Measurements from ENCODE around the gene ACOX1.

ACOX1 gene

DNA sequence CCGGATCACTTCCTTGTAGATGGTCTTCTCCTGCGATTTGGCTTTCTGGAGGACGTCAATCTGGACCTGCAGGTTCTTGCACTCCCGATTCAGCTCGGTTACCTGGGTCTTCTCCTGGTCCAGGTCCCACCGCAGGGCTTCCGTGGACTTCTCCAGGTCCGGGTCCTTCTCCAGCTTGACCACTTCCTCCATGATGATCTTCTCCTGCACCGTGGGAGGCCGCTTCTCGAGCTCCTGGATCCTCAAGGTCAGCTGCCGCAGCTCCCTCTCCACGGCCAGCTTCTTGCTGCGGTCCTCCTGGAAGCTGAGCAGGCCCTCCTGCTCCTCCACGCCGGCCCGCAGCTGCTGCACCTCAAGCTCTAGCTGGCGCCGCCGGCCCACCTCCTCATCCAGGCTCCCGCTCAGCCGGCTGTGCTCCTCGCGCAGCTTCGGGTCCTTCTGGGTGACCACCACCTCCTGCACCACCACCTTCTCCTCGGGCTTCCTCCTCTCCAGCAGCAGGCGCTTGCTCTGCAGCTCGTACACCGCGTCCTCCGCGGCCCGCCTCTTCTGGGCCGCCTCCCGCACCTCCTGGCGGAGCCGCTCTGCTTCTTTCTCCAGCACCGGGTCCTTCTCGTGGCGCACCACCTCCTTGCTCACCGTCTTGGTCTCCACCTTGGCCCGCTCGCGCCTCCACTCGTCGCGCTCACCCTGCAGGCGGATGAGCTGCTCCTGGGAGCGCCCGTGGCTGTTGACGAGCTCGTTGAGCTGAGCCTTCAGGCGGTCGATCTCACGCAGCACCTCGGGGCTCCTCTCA lies 29.9 kb upstream of the ACOX1 start:
- DNase-seq (ENCODE audit: low read depth, low spot score), result no peak

DNA sequence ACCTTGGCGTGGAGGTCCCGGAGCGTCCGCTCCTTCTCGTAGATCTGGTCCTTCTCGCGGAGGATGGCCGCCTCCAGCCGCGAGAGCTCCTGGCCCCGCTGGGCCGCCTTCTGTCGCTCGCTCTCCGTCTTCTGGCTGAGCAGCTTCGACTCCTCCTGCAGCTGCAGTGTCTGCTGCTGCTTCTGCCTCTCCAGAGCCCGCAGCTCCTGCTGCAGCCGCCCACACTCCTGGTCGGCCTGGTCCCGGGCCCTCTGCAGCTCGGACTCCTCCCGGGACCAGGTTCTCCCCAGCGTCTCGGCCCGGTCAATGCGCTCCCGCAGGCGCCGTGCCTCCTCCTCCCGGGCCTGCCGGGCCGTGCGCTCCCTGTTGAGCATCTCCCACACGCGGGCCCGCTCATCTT lies 29.2 kb upstream of the ACOX1 start:
- DNase-seq (ENCODE audit: low read depth, low spot score), result no peak

DNA sequence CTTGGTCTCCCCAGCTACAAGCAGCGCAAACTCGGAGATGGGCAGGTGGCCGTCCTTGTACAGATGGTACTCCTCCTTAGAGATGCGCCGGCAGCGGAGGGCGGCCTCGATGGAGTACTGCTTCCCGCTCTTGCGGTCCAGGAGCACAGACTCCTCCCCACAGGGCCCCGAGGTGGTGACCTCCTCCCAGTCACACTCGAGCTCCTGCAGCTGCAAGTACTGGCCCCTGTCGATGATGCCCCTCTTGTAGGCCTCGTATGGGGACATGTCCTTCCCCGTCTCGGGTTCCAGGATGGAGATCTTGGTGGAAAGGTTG lies 28.8 kb upstream of the ACOX1 start:
- DNase-seq (ENCODE audit: low read depth, low spot score), result no peak

DNA sequence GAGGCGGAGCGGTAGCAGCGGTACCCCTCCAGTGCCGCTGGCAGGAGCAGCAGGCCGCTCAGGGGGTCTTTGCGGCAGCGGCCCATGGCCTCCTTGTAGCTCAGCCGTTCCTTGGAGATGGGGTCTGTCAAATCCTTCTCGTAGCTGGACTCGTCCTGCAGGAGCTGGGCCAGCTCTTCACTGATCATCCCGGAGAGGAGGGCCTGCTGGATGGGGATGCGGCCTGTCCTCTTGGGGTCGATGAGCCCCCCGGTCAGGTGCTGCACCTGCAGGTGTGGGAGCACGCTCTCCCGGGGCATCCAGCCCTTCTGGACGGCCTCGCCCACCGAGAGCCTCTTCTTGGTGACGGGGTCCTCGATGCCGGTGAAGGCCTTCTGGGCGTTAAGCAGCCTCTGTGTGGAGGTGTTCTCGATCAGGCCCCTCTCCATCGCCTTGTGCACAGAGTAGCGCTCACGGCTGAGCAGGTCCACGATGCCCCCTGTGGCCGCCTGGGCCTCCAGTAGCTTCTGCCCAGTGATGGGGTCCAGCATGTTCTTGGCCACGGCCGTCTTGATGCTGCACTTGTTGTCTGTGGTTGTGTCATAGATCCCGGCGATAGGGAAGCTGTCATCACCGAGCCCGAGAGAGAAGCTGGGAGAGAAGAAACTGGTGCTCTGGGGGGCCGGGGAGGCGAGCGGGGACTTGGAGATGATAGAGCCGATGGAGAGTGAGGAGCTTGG lies 28.3 kb upstream of the ACOX1 start:
- no peak for DNase-seq (ENCODE audit: low read depth, low spot score)

DNA sequence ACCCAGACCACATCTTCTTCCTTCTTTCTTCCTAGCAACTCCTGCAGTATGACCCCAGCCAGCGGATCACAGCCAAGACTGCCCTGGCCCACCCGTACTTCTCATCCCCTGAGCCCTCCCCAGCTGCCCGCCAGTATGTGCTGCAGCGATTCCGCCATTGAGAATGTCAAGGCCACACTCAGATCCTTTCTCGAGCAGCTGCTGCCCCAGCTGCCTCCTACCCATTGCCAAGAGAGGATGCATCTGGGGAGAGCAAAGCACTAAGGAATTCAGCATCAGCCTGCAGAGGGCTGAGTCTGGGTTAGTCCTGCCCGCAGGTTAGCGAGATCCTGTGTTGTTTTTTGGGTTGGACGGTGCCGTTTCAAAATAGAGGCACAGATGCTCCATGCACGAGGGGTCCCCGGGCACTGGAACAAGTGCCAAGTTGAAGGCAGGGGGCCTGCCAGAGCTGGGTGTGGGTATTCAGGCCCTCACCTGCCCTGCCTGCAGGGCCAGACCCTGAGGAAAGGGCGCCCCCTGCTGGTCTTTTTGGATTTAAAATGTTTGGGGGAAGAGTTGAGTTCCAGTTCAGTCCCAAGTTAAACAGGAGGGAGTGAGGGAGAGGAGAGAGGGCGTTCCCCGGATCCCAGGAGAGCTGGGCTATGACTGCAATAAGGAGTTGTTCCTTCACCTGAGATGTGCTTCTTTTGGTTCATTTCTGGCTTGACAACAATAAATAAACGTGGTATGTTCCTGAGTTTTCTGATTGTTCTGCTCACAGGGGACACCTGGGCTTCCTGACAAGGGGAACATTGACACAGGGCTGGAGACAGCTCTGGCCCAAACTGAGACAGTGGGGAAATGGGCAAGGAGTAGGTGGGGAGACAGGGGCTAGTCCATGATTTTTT lies 26.5 kb upstream of the ACOX1 start:
- DNase-seq (ENCODE audit: low read depth, low spot score), result peak; percentile 51

DNA sequence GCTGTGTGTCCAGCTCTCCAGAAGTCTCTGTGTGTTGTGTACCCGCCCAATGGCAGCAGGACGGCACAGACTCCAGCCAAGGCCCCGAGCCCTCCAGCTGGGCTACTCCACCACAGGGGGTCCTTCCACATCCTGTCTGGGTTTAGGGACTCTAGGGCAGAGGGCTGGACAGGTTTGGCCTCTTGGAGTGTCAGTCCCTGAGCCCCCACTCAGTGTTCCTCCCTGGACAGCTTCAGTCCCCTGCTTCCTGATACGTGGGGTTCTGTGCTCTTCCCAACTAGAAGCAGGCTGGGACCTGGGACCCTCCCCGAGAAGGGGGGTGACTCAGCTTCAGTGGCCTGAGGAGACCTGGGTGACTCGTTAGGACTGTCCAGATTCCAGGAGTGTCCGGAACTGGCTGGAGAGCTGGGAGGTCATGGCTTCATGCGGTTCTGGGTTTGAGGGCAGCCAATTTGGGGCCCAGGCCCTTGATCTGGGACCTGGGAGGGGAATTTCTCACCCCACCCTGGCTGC lies 25.8 kb upstream of the ACOX1 start:
- DNase-seq (ENCODE audit: low read depth, low spot score), result no peak

DNA sequence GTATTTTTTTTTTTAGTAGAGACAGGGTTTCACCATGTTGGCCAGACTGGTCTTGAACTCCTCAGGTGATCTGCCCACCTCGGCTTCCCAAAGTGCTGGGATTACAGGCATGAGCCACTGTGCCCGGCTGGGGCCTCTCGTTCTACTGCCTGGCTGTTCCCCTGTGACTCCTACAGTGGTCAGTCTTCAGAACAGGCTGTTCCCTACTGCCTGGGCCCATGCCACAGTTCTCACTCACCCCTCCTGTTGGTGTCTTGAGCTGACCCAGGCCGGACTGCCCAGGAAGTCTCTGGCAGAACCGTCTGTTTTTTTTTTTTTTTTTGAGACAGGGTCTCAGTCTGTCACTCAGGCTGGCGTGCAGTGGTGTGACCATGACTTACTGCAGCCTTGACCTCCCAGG lies 24.9 kb upstream of the ACOX1 start:
- no peak for DNase-seq (ENCODE audit: low read depth, low spot score)

DNA sequence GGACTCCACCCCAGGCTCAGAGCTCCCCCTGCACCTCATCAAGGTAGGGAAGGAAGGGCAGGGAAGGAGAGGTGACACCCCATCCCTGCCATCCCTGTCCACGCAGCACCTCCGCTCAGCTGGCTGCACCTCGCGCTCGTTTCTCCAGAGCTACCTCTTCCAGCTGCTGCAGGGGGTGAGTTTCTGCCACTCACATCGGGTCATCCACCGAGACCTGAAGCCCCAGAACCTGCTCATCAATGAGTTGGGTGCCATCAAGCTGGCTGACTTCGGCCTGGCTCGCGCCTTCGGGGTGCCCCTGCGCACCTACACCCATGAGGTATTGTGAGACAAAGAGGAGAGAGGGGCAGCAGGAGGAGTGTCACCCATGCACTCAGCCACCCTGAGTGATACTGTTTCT lies 23.1 kb upstream of the ACOX1 start:
- no peak for DNase-seq (ENCODE audit: low read depth, low spot score)

DNA sequence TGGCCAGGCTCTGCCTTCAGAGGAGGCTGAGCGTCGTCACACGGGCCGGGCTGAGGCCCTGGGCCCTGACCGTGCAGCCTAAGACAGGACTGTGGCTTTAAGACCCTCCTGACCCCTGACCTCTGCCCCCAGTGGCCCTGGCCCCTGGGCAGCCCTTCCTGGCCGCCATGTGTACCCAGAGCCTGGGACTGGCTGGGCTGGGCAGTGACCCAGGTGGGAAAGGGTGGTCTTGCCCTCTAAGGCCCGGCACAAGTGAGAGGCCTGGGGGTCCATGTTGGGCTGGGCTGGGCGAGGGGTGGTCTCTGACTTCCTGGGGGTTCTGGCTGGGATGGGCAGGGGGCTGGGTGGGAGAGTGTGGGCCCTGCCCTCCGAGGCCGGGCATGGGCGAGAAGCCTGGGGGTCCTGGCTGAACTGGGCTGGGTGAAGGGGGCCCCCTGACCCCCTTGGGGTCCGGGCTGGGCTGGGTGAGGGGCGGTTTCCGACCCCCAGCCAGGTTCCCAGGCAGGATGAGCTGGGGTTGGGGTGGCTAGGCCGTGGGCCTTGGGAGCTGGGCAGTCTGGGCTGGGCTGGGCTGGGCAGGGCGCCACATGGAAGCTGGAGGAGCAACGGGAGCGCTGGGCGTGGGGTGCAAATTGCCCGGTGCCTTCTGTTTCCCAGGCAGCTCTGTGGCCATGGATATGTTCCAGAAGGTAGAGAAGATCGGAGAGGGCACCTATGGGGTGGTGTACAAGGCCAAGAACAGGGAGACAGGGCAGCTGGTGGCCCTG lies 22.0 kb upstream of the ACOX1 start, which contains the start of gene CDK3:
CDK3 (plus strand) TSS at position 101 of the 767 bp plus-strand sequence; CDS start at position 672, 571 bp downstream.
- no peak for DNase-seq (ENCODE audit: low read depth, low spot score)

DNA sequence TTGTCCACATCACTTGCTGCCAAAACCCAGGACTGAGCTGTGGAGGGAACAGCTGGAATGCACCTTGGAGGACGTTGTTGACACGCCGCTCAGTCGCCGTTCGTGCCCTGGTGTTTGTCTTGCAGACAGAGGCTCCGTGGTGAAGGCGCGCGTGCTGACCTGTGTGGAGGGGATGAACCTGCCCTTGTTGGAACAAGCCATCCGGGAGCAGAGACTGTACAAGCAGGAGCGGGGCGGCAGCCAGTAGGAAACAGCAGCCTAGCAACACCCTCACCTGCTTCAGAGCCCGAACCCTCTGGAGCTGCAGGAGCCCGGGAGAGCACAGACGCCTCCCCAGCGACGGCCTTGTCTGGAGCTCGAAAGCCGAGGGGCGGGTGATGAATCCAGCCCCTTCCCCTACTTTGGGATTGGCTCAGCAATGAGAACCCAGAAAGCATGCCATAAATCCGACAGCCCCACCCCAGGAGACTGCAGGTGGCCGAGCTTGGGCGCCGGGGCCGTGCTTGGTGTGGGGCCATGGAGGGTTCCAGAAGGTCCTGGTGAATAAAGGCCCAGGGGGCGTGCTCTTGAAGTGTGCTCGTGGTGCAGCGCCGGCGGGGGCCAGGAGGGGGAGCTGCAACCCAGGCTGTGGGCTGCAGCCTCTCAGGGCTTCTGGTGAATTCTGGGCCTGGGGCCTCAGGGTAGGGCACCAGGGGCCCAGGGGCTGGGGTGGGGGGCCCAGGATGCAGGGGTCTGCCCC lies 21.2 kb upstream of the ACOX1 start:
- DNase-seq (ENCODE audit: low read depth, low spot score), result no peak

DNA sequence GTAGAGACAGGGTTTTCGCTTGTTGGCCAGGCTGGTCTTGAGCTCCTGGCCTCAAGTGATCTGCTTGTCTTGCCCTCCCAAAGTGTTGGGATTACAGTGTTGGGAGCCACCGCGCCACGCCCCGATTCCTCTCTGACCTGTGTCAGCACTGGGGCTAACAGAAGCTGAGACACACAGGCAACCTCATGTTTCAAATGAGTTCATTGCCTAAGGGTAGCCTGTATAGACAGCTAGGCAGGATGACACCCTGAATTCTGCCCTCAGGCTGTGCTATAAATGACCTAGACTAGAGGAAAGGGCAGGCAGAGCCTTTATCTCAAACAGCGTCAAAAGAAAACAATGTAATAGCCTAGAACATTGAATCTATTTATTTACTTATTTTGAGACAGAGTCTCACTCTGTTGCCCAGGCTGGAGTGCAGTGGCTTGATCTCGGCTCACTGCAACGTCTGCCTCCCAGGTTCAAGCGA lies 19.4 kb upstream of the ACOX1 start:
- no peak for DNase-seq (ENCODE audit: low read depth, low spot score)

DNA sequence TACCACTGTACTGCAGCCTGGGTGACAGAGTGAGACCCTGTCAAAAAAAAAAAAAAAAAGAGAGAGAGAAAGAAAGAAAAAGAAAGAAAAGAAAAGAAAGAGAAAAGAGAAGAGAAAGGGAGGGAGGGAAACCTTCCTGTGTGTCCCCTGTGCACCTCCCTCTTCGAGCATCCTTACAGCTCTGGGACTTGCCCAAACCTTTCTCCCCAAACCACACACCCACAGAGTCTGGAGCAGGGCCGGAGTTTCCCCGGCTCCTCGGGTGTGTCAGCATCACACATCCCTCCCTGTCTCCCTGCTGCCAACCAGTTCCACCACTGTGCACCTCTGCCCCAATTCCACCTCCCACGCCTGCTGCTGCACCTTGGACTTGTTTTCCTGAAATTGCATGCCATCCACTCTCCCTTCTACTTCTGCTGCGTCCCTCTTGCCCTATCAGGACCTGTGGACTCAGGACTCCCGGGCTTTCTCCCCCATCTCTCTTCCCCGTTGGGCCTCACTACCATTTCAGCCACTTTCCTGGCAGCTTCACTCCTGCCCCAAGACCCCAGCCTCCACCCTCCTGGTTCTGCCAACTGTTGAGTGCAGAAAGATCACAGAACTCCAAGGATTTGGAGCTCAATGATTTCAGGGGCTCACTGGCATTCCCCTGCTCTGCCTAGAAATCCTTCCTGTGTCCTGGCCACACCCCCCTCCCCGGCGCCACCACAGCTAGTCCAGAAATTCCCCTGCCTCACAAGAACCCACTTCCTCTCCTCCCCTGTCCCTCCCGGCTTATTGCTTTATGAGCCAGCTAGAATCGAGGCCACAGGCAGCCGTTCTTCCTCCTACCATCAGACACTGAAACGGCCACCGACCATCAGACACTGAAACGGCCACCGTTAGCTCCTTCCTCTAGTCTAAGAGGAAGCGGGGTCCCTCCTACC lies 18.0 kb upstream of the ACOX1 start:
- DNase-seq (ENCODE audit: low read depth, low spot score), result no peak

DNA sequence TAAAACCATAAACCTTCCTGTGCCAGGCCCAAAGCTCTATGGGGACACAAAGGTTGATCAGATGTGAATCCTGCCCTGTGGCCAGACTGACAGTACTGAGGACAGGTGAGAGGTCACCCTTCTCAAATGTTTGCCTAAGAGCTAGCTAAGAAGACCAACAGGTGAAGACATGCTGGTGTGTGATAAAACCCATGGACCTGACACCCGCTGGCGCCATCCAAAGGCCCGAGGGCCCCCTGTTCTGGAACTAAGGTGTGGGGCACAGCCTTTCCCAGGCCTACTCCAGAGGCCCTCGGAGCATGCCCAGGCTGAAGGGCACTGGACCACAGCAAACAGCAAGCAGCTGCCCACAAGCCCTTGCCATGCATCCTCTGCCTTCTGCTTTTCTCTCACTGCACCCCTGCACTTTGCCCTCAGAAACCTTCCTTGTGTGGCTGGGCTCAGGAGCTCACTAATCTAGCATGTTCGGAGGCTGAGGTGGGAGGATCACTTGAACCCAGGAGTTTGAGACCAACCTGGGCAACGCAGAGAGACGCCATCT lies 16.5 kb upstream of the ACOX1 start:
- DNase-seq (ENCODE audit: low read depth, low spot score), result no peak

DNA sequence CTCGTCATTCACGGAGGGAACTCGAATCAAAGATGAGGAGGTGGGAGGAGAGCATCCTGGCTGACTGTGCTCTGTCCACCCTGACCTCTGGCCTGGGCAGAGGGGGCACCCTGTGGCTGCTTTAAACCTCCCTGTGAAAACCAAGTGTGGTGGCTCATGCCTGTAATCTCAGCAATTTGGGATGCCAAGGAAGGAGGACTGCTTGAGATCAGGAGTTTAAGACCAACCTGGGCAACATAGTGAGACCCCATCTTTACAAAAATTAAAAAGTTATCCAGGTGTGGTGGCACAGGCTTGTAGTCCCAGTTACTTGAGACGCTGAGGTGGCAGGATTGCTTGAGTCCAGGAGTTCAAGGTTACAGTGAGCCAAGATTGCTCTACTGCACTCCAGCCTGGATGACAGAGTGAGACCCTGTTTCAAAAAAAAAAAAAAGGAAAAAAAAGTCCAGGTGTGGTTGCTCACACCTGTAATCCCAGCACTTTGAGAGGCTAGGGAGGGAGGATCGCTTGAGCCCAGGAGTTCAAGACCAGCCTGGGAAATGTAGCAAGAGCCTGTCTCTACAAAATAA lies 15.9 kb upstream of the ACOX1 start:
- DNase-seq (ENCODE audit: low read depth, low spot score), result no peak

DNA sequence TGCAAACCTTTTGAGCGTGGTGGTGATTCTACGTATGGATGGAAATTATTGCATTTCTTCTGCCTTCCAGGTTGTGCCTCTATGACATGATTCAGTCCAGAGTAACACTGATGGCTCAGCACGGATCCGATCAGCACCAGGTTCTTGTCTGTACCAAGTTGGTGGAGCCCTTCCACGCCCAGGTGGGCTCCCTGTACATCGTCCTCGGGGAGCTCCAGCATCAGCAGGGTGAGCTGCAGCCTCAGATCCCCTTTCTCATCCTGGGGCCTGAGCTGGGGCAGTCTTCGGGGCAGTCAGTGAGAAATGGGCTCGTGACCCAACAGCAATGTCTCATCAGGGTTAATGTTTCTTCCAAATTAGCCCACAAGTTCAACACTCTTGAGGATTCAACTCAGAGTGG lies 12.4 kb upstream of the ACOX1 start:
- DNase-seq (ENCODE audit: low read depth, low spot score), result no peak

DNA sequence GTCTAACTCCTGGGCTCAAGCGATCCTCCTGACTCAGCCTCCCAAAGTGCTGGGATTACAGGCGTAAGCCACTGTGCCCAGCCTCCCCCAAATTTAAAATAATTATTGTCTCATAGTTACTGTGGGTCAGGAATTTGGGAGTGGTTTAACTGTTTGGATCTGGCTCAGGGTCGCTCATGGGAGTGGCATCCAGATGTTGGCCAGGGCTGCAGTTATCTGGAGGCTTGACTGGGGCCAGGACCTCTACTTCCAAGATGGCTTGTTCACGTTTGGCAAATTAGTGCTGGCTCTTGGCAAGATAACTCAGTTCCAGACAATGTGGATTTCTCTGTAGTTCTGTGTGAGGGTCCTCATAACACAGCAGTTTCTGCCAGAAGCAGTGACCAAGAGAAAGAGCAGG lies 8.1 kb upstream of the ACOX1 start:
- DNase-seq (ENCODE audit: low read depth, low spot score), result no peak

DNA sequence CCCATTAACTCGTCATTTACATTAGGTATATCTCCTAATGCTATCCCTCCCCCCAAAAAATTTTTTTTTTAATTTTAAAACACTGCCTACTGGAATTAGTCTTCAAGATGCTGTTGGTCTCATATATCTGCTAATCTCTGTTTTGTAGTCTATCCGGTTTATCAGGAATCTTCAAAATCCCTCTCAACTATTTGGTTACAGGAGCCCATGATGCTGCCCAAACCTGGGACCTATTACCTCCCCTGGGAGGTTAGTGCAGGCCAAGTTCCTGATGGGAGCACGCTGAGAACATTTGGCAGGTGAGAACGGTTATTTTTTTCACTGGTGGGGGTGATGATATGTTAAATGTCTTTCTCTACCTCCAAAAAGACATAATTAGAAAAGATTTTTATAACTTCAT lies 7.0 kb upstream of the ACOX1 start:
- DNase-seq (ENCODE audit: low read depth, low spot score), result no peak

DNA sequence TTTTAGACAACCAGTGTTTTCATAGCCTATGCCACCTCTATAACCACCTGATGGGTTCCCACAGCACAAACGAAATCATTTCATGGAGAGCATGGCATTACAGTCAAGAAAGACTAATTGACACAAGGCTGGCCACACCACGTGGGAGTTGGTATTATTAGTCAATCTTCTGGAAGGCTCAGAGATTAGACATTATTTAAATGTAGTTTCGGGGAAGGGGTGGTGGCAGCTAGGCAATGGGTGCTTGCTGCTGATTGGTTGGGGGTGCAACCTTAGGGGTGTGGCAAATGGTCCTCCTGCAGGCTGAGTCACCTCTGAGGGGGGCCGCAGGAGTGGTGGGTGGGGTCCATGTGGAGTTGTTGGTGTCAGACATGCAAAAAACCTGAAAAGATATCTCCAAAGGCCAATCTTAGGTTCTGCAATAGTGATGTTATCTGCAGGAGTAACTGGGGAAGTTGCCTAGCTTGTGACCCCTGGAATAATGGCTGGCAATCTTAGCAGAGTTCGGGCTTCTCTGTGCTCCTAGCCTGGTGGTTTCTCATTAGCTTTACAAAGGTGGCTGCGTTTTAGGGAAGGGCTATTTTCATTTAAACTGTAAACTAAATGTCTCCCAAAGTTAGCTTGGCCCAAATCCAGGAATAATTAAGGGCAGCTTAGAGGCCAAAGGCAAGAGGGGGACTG lies 4.7 kb upstream of the ACOX1 start:
- DNase-seq (ENCODE audit: low read depth, low spot score), result no peak
